Adrenal gland (tissue), 5 donors: ENCODE measurements around the gene SLC29A1.

Experiments used
- POLR2A ChIP-seq, 2 donors: fragments of 450-650 bp; IDR thresholded peaks; one replicate each; pipeline ENCODE4 v1.6.1; 2017; ENCODE audit warnings: antibody characterized with exemption in 2 of 2, mild to moderate bottlenecking in 2 of 2, moderate library complexity in 1 of 2
- TF ChIP-seq, protein P1 (sequence below), 6 experiments: fragments of 450-650 bp in 4 of 6; fragments of 200-600 bp in 2 of 6; sonication (generic) in 1 of 6; IDR thresholded peaks; 1 replicate in 5 of 6; 2 replicates in 1 of 6; pipeline versions ENCODE4 v1.5.1 to v1.8.0; 2016 to 2021; ENCODE audit warnings: antibody characterized with exemption in 6 of 6, mild to moderate bottlenecking in 2 of 6, moderate library complexity in 1 of 6
- donor health status: DM: no; HTN: no; CAD: no.

DNA sequence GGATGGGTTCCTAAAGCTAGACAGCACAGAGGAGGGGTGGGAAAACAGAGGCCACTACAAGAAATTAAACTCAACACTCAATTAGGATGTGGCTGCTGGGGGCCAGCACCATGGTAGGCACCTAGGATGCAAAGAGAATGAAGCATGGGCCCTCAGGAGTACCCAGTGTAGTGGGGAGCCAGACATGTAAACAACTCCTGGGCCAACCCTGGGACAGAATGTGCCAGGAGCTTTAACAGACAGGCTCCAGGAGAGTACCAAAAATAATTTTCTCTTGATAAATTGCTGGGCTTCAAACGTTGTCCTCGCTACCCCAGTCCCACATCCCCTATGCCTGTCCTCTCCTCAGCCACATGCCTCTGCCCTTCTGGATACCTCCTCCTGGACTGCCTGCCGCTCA, 48.5 kb downstream of the SLC29A1 start:
- TF ChIP-seq, protein P1, sequence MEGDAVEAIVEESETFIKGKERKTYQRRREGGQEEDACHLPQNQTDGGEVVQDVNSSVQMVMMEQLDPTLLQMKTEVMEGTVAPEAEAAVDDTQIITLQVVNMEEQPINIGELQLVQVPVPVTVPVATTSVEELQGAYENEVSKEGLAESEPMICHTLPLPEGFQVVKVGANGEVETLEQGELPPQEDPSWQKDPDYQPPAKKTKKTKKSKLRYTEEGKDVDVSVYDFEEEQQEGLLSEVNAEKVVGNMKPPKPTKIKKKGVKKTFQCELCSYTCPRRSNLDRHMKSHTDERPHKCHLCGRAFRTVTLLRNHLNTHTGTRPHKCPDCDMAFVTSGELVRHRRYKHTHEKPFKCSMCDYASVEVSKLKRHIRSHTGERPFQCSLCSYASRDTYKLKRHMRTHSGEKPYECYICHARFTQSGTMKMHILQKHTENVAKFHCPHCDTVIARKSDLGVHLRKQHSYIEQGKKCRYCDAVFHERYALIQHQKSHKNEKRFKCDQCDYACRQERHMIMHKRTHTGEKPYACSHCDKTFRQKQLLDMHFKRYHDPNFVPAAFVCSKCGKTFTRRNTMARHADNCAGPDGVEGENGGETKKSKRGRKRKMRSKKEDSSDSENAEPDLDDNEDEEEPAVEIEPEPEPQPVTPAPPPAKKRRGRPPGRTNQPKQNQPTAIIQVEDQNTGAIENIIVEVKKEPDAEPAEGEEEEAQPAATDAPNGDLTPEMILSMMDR (IDR thresholded peaks at IDR 0.05): no peak
- no peak for TF ChIP-seq POLR2A (IDR thresholded peaks at IDR 0.05)
